Uterus (tissue), 2 donors: ENCODE measurements around the gene NOMO2.
"Not testable (repeated sequence)": the region's sequence is repeated elsewhere in the genome, so short reads cannot be mapped to it uniquely, and the experiment has no call there.

Experiments used
- POLR2A ChIP-seq, 2 donors: fragments of 450-650 bp; IDR thresholded peaks; one replicate each; pipeline ENCODE4 v1.6.1; 2016; ENCODE audit warnings: antibody characterized with exemption in 2 of 2, mild to moderate bottlenecking in 1 of 2, moderate library complexity in 1 of 2
- TF ChIP-seq, protein P1 (sequence below), 4 experiments: fragments of 200-600 bp in 2 of 4; fragments of 450-650 bp in 2 of 4; sonication (generic) in 2 of 4; IDR thresholded peaks; one replicate each; pipeline ENCODE4 v1.5.1; 2016 to 2019; ENCODE audit warnings: antibody characterized with exemption in 4 of 4, mild to moderate bottlenecking in 2 of 4, moderate library complexity in 1 of 4

DNA sequence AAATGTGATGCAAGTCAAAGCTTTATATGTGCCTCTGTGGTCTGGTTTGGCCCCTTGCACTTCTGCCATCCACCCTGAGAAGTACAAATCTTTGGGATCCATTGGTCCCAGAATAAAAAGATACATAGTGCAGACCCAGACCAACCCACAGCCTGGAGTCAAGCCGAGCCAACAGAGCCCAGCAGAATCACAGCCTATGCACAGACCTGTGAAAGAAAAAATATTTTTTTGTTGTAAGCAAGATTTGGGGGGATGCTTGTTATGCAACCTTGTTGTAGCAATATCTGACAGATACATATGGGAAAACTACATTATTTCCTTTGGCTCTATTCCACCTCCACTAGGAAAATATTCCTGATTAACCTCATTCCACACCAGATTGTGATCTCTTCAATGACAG lies 36.7 kb upstream of the NOMO2 start:
- TF ChIP-seq POLR2A (IDR thresholded peaks at IDR 0.05) = not testable (repeated sequence)
- TF ChIP-seq, protein P1, sequence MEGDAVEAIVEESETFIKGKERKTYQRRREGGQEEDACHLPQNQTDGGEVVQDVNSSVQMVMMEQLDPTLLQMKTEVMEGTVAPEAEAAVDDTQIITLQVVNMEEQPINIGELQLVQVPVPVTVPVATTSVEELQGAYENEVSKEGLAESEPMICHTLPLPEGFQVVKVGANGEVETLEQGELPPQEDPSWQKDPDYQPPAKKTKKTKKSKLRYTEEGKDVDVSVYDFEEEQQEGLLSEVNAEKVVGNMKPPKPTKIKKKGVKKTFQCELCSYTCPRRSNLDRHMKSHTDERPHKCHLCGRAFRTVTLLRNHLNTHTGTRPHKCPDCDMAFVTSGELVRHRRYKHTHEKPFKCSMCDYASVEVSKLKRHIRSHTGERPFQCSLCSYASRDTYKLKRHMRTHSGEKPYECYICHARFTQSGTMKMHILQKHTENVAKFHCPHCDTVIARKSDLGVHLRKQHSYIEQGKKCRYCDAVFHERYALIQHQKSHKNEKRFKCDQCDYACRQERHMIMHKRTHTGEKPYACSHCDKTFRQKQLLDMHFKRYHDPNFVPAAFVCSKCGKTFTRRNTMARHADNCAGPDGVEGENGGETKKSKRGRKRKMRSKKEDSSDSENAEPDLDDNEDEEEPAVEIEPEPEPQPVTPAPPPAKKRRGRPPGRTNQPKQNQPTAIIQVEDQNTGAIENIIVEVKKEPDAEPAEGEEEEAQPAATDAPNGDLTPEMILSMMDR (IDR thresholded peaks at IDR 0.05) = not testable (repeated sequence)
